NK-92 (cell line): Measurements from ENCODE around the gene GALNT14.

ENCODE experiments used
- DNase-seq: peaks from one replicate; lab custom pipeline; 2025; ENCODE audit not compliant: unreplicated experiment; lab: John Stamatoyannopoulos, UW

Gene GALNT14

DNA sequence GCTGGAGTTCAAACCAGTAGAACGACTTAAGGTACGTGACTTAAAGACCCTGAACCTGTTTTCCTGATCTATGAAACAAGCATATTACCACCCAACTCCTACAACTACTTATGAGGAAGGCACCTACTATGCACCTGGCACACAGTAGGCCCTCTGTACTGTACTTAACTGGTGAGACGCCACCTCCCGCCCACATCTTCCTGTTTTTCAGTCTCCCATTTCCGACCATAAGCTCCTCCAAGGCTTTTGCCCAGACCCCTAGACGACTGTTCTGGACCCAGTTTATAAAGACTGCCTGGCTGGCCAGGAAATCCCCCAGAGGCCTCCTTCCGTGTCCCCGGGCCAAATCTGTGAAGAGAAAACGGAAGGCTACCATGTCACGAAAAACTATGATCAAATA, 1.5 kb downstream of the GALNT14 start:
- DNase-seq, result no peak

DNA sequence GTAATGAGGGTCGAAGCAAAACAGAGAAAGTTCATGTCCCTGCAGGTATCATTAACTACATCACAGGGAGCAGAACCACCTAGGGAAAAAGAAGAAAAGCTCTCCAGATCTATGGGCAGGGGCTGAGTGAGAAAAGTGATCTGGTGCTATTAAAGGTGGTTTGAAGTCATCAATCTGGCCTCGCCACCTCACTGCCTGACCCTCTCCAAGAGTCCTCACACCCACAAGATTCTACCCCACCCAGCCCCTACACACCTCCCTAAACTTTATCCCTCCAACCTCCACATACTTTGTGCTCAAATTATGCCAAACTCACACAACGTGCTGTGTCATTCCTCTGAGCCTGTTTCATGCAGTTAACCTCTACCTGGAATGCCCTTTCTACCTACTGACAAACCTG, 2.2 kb downstream of the GALNT14 start:
- DNase-seq, result no peak

DNA sequence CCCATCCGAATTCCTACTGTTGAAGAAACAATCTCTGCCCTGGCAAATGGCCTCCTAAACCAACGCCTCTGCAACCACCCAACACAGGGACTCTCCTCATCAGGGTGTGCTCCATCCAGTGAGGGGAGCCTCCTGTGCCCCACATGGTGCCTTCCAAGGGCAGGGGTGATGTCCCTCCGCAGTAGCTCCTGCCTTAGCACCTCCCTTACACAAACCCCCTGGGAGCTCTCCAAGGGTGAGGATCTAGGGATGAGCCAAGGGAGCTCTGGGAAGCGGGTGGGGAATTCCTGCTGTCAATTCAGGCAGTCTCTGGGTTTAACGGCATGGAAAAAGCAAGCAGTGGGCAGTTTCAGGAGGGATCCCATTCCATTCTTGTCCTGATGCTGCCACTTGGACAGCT, 3.8 kb downstream of the GALNT14 start:
- DNase-seq, result no peak

GRCh38 chr2:31132786-31133185, 5.5 kb downstream of the GALNT14 start:
- DNase-seq, result no peak

DNA sequence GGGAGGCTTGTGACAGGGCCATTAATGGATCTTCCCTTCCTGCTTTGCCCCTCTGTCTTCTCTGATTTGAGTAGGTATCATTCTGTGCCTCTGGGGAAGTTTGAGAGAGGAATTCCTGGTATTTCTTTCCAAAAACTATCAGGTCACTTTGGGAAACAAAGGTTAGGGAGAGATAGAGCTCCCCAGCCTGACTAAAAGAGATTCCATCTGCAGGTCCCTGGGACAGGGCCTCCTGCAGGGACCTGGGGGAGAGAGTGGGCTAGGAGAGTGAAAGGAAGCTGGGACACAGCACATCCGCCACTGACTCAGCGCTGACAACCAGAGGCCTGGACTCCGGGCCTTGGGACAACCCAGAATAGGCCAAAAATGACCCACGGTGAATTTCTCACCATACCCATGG, 6.4 kb downstream of the GALNT14 start:
- DNase-seq, result no peak

DNA sequence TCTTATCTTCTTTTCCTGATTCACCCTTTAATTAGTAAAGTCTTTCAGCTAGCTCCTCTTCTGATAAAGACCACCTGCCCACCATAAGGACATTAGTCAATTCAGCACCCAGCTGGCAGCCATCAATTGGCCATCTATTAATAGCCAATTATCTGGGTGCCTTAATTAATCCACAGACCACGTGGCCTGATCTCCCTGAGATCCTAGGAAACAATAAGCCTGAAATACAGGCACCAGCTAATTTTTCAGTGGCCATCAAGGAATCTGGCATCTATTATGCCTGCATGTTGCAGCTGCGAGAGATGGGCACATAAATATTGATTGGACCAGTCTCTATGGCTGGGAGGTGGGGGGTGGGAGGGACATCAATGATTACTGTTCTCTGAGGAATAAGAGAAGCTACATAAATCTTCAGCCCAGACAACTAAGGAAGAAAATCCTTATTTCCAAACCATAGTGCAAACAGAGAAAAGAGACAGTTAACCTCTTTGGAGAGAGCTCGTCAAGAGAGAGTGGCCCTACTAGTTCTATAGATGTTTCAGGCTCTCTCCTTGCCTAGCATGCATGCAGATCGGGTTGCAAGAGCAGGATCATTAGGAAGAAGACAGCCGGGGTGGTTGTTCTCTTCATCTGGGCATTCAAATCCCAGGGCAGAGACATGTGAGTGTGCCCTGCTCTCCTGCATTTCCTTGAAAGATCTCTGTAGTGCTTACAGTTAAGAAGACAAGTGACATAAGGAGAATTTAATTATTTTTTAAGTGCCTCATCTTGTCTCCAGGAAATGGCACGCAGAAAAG, 8.7 kb downstream of the GALNT14 start:
- no peak for DNase-seq

GRCh38 chr2:31127931-31128330, 10.3 kb downstream of the GALNT14 start:
- DNase-seq, result no peak

- no peak for DNase-seq
These were observed 12.1 kb downstream of the GALNT14 start for GRCh38 chr2:31125918-31126695.

DNA sequence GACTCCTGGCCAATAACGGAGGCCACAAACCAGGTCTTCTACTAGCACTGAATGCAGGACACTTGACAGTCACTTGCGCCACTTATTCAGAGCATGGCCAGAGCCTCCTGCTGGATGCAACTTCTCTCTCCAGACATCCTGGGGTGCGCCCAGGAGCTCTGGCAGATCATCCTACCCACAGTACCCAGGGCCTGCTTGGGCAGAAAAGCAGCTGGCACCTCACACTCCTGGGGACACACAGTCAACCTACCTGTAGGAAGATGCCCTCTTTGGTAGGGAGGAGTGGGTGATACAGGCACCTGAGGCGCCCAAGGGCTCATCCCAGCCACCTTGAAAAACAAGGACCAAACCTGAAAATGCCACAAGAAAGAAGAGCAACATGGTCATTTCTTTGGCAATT, 13.3 kb downstream of the GALNT14 start:
- DNase-seq, result no peak

DNA sequence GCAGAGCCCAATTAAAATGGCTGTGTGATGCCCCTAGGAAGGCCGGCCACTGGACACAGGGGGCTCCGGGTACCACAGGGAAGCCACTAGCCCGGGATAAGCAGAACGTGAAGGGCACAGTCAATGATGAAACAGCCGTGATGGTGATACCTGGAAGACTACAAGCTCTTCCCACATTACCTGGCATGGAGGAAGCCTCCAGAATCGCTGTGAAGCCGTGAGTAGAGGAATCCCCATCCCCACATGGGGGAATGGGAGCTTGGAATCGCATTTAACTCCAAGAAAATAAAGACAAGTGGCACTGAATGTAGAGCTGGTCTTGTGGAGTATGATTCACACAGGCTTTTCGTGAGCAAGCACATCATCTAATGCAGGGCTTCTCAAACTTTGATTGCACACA, 16.1 kb downstream of the GALNT14 start:
- DNase-seq, result no peak

- no peak for DNase-seq
These were observed 24.5 kb downstream of the GALNT14 start for GRCh38 chr2:31113765-31114164.

GRCh38 chr2:31112544-31112943, 25.7 kb downstream of the GALNT14 start:
- DNase-seq, result no peak

GRCh38 chr2:31110998-31111397, 27.2 kb downstream of the GALNT14 start:
- DNase-seq, result no peak

DNA sequence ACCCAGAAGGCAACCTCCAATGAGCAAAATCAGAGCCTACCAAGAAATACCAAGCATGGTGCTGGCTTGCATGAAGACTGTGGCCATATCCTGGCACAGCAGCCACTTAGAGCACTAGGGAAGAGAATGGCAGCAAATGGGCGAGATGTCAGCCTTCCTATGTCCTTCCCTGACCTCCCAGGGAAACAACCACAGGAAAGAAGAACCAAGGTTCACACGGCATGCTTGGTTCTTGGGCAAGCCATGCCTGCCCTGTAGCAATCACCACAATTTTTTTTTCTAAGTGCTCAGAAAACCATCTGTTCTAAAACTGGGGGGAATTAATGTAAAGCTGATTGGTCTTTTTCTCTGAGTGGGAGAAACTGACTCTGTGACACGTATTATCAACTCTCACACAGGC, 27.8 kb downstream of the GALNT14 start:
- DNase-seq, result no peak

GRCh38 chr2:31109633-31110192, 28.5 kb downstream of the GALNT14 start:
- DNase-seq, result no peak

DNA sequence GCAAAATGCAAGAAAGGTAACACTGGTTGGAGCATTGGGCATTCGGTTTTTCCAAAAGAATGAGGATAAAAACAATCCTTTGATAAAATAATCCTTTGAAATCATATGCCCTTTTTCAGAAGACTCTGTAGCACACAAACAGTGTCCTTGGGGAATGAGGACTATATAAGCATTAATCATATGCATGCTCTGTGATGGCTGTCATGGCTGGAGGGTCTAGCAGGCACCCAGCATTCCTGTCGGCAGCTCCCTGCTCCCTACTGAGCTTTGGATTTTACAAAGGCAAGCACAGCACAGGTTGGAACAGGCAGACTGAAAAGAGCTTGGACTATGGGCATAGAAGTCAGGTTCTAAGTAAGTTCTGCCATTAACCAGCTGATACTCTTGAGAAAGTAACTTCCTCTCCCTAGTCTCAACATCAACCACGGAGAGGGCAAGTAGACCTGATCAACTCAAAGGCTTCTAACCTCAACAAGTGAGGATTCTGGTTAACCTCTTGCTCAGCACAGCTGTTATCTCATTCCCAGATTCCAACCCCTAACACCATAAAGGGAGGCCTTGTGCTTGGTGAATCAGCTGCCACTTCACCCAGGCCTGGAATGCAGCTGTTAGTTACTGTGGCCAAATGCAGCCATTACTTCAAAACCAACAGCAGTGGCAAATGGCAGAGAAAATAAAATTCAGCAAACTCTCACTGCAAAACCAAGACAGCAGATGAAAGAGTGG, 29.5 kb downstream of the GALNT14 start:
- DNase-seq, result no peak

DNA sequence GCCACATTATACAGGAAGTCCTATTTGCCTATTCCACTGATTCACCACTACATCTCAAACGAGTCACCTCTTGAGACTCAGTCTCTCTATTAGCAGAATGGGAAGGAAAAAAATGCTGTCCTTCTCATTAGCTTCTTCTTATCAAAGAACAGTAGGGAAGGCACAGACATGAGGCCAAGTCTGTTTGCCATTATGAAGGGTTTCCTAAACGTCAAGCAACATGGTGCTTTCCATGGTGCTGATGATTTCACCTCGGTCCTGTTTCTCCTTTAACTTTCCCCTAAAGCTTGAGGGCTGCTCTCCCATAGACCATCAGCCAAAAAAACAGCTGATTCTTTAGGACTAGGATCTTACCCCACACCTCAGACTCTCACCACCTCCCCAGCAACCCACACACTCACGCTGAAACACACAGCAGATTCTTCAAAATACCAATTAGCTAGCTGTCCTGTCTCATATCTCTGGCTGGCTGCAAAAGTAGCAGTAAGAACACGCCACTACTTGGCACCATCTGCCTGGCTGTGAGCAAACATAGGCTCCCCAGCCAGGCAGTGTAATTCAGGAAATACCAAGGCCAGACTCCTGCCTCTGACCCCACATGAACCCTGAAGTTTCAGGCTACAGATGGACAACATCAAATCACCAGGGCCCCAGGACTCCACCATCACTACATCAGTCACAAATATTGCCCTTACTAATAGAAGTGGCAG, 30.5 kb downstream of the GALNT14 start:
- no peak for DNase-seq

DNA sequence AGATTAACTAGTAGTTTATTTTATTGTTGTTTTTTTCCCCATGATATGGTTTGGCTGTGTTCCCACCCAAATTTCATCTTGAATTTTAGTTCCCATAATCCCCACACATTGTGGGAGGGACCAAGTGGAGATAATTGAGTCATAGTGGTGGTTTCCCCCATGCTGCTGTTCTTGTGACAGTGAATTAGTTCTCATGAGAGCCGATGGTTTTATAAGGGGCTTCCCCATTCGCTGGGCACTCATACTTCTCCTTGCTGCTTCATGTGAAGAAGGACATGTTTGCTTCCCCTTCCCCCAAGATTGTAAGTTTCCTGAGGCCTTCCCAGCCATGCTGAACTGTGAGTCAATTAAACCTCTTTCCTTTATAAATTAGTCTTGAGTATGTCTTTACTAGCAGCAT, 36.5 kb downstream of the GALNT14 start:
- DNase-seq, result no peak

DNA sequence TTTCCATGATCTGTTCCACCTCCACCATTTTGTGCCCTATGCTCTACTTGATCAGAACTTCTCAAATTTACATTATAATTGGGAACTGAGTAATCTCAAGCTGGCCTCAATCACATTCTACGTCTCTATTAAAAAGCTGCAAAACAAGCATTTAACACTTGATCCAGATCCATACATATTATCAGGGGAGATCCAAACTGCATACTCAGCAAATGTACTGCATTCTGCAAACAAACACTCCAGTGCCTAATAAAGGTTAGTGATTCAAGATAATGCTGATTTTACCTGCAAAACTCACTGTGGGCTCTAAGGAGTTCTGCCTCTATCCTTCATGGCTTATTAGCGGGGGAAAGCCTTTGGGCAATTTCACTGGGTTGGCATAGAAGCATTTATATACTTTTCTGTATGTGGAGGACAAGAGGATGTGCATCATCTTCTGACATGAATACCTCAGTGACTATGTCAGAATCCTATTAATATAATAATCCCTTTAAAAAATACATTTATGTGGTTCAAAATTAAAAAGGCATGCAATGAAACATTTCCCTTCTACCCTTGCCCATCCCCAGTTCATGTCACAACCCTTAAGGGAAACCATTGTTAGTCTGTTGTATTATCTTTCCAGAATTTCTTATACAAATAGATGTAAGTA, 40.2 kb downstream of the GALNT14 start:
- no peak for DNase-seq

DNA sequence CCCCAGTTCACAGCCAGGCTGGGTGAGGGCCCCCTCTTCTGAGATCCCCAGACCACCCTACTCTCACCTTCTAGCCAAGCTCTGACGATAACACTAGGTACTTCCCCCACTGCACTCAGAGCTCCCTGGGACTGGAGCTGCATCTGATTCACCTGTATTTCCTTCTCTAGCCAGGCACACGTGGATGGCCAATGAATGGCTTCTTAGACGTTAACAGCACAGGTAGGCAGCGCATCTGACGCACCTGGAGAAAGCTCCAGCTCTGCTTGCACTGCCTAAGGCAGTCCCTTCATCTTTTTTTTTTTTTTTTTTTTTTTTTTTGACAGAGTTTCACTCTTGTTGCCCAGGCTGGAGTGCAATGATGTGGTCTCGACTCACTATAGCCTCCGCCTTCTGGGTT, 48.1 kb downstream of the GALNT14 start:
- no peak for DNase-seq
